NOMO-1 (cell line): Measurements from ENCODE around the gene MYL6.
"Not testable (repeated sequence)": the region's sequence is repeated elsewhere in the genome, so short reads cannot be mapped to it uniquely, and the experiment has no call there.

ENCODE experiments used
- DNase-seq, 2 experiments: peaks; one replicate each; lab custom pipeline; 2025; ENCODE audit not compliant: unreplicated experiment in 2 of 2; lab: John Stamatoyannopoulos, UW

Gene MYL6

GRCh38 chr12:56156464-56157200 is 1.5 kb upstream of the MYL6 start:
- not testable (repeated sequence) for DNase-seq

DNA sequence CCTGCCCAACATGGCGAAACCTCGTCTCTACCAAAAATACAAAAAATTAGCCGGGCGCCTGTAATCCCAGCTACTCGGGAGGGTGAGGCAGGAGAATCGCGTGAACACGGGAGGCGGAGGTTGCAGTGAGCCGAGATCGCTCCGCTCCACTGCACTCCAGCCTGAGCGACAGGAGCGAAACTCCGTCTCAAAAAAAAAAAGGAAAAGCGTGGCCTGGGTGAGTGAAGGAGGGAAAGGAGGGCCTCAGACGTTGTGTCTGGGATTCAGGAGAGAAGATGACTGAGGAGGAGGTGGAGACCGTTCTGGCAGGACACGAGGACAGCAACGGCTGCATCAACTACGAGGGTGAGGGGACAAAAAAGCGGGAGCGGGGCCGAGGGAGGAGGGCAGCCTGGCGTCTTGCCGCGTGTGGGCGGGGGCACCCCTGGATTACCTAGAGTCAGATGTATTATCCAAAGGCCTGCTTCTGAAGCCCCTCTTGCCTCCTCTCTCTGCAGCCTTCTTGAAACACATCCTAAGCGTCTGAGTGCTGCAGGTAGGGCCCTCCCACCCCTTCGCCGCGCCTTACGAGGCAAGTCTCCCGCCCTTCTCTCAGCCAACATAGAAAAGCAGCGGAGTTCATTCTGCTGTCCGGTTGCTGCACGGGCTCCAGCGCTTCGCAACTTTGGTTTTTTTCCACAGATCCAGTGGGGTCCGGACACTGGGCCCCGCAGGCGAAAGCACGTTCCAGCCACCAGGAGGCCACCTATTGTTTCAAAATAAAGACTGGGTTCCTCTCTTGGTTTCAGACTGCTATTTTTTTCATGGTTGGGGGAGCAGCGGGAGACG is 744 bp upstream of the MYL6 start:
- DNase-seq: peak; percentile 86 to 89

DNA sequence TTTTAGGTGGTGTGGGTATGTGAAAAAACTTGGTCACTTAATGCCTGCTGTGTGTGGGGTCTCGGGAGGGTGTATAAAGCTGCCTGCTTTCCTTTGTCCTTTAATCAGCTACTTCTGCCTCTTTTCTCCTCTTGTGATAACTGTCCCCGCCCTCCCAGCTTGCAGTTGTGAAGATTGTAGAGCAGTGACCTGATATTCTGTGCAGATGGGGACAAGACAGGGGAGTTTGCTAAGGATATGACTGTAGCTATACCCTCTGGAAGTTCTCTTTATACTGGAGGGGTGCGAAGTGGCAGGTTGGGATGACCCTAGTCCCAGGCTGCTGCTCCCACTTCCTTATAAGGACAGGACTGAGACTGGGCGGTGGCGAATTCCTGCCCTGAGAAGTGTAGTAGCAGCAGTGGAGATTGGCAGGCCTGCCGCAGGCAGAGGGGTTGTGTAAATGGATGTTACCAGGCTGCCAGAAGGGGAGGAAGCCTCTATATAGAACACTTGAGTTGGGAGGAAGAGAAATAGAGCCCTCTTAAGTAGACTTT is 835 bp downstream of the MYL6 start:
- DNase-seq: peak in 1 of 2 experiments; percentile 68

GRCh38 chr12:56159482-56160192 is 1.5 kb downstream of the MYL6 start:
- no peak for DNase-seq

DNA sequence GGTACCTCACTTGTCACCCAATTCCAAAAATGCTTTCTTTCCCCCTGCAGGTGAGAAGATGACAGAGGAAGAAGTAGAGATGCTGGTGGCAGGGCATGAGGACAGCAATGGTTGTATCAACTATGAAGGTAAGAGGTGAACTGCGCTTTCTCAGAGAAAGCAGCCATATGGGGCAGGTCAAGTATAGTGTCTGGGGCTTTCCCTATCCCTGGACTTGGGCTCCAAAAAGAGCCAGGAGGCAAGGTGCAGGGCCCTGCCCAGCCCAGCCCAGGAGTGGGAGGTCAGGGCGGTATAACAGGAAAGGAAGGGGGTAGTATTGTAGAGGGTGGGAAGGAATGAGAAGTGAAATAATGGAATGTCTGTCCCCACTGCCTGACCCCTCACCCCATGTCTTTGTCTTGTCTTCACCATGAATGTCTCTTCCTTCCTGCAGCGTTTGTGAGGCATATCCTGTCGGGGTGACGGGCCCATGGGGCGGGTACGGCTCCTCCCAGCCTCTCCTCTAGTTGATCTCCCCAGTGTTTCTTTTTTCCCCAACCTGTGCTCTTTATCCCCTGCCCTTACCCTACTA is 2.1 kb downstream of the MYL6 start:
- peak in 1 of 2 experiments; percentile 10 for DNase-seq

DNA sequence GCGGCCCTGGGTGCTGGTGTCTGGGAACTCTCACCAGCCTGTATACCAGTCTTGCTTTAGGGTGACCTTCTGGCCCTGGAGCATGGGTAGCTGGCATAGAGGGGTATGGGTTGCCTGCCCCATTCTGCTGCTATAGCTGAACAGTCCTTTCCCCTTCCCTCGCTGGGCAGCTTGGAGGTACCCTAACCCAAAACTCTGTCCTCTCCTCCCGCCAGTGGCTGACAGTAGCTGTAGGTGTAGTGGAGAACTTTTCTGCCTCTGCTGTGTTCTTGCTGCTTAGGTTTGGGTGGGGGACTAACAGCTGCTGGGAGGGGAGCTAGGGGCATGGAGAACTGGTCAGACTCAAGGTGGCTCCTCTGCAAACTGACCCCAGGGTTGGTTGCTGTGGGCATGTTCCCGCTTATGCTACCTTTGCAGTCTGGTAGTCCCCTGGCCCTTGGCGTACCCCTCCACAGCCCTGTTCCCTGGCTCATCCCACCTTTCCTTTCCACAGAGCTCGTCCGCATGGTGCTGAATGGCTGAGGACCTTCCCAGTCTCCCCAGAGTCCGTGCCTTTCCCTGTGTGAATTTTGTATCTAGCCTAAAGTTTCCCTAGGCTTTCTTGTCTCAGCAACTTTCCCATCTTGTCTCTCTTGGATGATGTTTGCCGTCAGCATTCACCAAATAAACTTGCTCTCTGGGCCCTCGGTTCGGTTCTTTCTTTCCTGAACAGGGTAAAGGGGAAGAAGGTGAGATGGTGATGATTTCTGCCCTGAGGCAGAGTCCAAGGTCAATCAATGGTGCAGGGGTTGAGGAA is 2.9 kb downstream of the MYL6 start:
- DNase-seq: no peak

DNA sequence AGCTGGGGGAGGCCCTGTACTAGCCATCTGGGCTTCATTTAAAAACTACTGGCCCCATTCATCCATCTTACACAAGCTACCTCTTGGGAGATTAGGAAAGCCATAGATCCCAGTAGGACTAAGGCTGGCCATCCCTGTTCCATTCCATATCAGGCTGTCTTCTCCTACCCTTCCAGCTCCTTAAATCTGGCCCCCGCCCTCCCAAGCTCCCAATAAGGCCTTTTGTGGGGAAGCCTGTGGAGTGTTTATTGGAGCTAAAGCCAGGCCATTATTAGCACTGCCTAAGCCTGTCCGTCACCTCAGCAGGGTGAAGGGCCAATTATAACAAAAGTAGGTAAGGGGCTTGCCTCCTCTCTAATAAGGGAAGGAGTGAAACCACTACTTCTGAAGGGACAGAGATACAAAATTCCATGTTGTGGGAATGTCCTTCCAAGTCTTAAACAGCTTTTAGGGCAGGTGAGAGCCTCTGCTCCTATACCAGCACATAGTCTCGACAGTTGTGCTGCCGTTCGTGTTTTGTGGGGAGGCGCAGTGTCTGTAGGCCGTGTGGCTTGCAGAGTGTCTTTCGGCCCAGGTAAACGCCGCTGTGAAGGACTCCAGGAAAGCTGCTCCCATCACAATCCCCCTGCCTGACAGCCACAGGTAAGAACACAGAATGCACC is 3.7 kb downstream of the MYL6 start:
- no peak for DNase-seq

DNA sequence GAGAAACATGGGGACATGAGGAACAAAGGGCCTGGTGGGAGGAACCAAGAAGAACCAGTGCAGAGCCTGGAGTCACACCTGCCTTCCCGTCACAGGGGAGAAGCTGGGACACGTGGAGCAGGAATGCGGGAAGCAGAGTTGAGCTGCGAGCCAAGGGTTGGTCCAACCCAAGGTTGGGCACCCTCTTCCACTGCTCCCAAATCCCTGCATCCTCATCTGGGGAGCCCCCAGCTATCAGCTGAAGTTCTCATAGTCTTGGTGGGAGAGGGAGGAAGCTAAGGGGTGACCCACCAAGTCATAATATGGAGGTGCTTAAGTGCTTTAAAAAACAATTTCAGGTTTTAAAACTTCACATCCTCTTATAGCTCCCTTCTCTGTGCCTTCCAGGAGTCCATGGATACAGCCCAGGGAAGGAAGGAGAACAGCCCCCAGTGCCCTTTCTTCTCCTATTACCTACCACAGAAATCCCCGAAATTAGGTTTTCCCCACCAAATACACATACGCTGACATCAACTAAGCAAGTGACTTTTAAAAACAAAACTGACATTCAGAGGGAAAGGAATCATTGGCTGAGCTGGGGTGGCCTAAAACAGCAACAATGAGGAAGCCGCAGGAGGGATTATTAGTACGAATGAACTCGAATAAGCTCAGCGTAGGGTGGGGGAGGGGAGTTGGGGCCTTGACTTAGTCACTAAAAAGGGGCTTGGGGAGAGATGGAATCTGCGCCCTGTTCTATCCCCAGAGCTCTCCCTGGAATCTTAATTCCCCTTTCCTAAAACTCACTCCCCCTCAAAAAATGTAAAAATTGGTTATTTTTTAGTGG is 4.5 kb downstream of the MYL6 start:
- DNase-seq: no peak

GRCh38 chr12:56163533-56164344 is 5.6 kb downstream of the MYL6 start:
- DNase-seq: no peak

DNA sequence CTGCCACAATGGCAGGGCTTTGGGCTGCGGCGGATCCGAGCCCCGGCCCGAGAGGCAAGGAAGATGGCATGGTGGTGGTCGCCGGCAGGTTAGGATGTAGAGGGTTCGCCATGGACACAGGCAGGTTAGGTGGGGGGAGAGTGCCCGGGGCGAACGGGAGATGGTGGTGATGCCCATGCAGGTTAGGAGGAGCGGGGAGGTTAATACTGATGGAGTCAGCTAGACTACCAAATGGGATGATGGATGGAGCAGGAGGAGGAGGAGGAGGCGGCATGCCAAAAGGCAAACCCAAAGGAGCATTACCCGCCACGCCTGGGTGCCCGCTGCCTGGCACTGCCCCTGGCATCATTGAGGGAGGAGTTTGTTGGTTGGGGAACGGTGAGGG is 6.2 kb downstream of the MYL6 start:
- no peak for DNase-seq

DNA sequence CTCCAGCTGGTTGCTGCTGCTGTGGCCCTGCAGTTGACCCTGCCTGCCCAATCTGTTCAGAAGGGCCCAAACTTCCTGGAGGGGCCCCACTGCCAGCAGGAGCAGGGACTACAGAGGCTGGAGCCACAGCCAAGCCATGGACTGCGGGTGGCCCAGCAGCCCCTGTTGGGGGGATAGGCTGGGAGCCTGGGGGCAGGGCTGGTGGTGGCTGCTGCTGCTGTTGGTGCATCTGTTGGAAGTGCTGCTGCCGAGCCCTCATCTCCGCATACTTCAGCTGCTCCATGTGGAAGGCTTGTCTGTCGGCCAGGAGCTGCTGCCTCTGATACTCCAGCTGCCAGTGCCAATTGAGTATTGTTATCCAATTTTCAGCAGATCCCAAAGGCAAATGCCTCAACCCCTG is 7.2 kb downstream of the MYL6 start:
- DNase-seq: no peak

- no peak for DNase-seq
Observed at GRCh38 chr12:56169229-56169759, 11.1 kb downstream of the MYL6 start.

DNA sequence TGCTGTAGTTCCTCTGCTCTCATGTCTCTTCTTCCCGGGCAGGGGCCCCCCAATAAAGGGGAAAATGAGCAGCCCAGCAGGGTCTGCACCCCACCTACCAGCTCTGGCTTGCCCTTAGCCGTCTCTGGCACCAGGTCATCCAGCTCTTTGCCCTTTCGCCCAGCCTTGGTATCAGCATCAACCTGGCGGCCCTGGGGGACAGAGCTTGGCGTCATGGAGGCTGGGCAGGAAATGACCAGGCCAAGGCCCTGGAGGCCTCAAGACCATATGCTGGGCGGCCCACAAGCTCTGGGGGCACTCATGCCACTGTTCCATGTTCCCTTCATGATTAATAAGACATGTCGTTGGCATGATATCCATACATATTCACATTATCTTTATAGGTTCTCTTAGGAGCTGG is 14.7 kb downstream of the MYL6 start:
- no peak for DNase-seq

- DNase-seq: no peak
Observed at GRCh38 chr12:56178347-56178746, 20.2 kb downstream of the MYL6 start.

DNA sequence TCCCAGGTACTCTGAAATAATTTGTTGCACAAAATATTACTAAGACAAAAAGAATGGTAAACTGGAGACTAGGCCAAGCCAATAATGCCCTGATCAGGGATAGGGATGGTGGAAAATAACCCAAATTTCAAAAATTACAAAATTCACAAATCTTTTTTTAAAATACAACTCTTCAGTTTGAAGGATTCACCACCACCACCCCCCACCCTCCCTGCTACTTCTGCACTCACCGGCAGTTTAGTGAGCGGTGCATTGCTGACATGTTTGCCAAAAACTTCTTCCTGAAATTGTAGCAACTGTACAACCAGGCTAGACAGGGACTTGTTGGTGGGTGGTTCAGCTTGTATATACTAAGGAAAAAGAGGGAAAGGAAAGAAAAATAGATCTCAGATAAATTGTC is 28.8 kb downstream of the MYL6 start:
- DNase-seq: no peak

GRCh38 chr12:56188131-56188777 is 30.1 kb downstream of the MYL6 start:
- DNase-seq: peak in 1 of 2 experiments; percentile 14

- no peak for DNase-seq
Observed at GRCh38 chr12:56188778-56189098, 30.6 kb downstream of the MYL6 start.
